Activated T-cell treated with anti-CD3 and anti-CD28 coated beads, Interleukin-2, amount 50 U/mL, for 24 hours (primary cell): ENCODE measurements around the gene CORO2A.
"Not testable (repeated sequence)": the region's sequence is repeated elsewhere in the genome, so short reads cannot be mapped to it uniquely, and the experiment has no call there.

Experiments used
- DNase-seq: peaks from one replicate; pipeline ENCODE4 v3.0.0-alpha.2; 2020
- H3K27ac Mint-ChIP-seq: 2 replicates; pipeline ENCODE4 v1.8.0; 2020; ENCODE audit warnings: mild to moderate bottlenecking, mixed read lengths
- H3K27me3 Mint-ChIP-seq: 2 replicates; pipeline ENCODE4 v1.8.0; 2020; ENCODE audit warnings: mixed read lengths
- H3K36me3 Mint-ChIP-seq: 2 replicates; pipeline ENCODE4 v1.8.0; 2020; ENCODE audit warnings: low read depth, mixed read lengths
- H3K4me1 Mint-ChIP-seq: 2 replicates; pipeline ENCODE4 v1.8.0; 2020; ENCODE audit warnings: low read depth, mixed read lengths
- H3K4me3 Mint-ChIP-seq: 2 replicates; pipeline ENCODE4 v1.8.0; 2020; ENCODE audit warnings: mild to moderate bottlenecking, moderate library complexity, mixed read lengths
- H3K9me3 Mint-ChIP-seq: 2 replicates; pipeline ENCODE4 v1.8.0; 2020; ENCODE audit warnings: mixed read lengths

Gene CORO2A

GRCh38 chr9:98175762-98176161 lies 16.7 kb downstream of the CORO2A start:
- Mint-ChIP-seq H3K4me3 (no peak overlapping the region), H3K27ac (no peak overlapping the region), H3K27me3 (no peaks in the 10 kb centered on the region), H3K4me1 (peaks cover 41% of the 10 kb centered on the region), H3K9me3 (no peaks in the 10 kb centered on the region), H3K36me3 (no peaks in the 10 kb centered on the region)
- DNase-seq, result no peak

GRCh38 chr9:98175028-98175569 lies 17.3 kb downstream of the CORO2A start:
- H3K27ac Mint-ChIP-seq, result no peak overlapping the region
- no peaks in the 10 kb centered on the region for H3K9me3 Mint-ChIP-seq
- no peak overlapping the region for H3K4me3 Mint-ChIP-seq
- no peaks in the 10 kb centered on the region for H3K36me3 Mint-ChIP-seq
- no peak for DNase-seq
- H3K4me1 Mint-ChIP-seq, result peaks cover 38% of the 10 kb centered on the region
- H3K27me3 Mint-ChIP-seq, result no peaks in the 10 kb centered on the region

DNA sequence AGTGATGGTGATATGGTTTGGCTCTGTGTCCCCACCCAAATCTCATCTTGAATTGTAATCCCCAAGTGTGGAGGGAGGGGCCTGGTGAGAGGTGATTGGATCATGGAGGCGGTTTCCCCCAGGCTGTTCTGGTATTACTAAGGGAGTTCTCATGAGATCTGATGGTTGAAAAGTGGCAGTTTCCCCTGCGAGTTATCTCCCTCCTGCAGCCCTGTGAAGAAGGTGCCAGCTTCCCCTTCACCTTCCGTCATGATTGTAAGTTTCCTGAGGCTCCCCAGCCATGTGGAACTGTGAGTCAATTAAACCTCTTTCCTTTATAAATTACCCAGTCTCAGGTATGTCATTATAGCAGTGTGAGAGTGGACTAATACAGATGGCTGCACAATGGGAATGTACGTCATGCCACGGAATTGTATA lies 17.9 kb downstream of the CORO2A start:
- not testable (repeated sequence) for DNase-seq, H3K4me3 Mint-ChIP-seq, H3K9me3 Mint-ChIP-seq, H3K36me3 Mint-ChIP-seq, H3K27ac Mint-ChIP-seq, H3K27me3 Mint-ChIP-seq
- peaks cover 41% of the 10 kb centered on the region for H3K4me1 Mint-ChIP-seq

GRCh38 chr9:98173181-98173580 lies 19.3 kb downstream of the CORO2A start:
- Mint-ChIP-seq H3K4me1 (peaks cover 48% of the 10 kb centered on the region), H3K36me3 (no peaks in the 10 kb centered on the region), H3K4me3 (no peak overlapping the region), H3K27me3 (no peaks in the 10 kb centered on the region), H3K27ac (no peak overlapping the region), H3K9me3 (no peaks in the 10 kb centered on the region)
- DNase-seq, result no peak

GRCh38 chr9:98172604-98173003 lies 19.8 kb downstream of the CORO2A start:
- Mint-ChIP-seq H3K4me1 (peaks cover 50% of the 10 kb centered on the region), H3K27ac (no peak overlapping the region), H3K9me3 (no peaks in the 10 kb centered on the region), H3K36me3 (no peaks in the 10 kb centered on the region), H3K27me3 (no peaks in the 10 kb centered on the region), H3K4me3 (no peak overlapping the region)
- no peak for DNase-seq

DNA sequence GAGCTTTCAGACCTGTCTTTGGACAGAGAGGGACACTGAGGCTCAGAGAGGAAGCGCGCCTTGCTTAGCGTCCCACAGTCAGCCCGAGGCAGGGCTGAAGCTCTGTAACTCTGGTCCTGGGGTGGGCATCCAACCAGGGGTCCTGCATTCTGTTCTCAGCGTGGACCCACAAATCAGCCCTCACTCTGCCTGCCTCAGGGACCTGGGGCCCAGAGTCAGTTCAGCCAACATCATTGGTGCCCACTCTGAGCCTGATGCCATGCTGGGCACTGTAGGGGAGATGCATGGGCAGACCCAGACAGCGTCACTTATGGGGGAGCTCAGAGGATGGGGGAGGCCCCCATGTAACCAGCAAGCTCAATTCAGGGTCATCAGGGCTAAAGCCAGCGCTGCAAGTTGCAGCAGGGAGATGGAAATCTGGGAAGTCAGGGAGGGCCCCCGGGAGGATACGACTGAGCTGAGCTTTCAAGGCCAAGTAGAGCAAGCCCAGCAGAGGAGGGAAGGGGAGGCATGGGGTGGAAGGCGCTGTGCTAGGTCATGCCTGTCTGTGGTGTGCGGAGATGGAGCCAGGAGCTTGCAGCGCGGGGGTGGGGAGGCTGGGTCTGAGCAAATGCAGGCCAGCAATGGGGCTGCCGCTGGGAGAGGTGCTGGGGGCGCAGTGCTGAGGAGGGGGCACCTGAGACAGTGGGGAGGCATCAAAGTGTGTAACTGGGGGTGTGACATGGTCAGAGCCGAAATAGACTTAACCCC lies 21.1 kb downstream of the CORO2A start:
- peaks cover 46% of the 10 kb centered on the region for H3K4me1 Mint-ChIP-seq
- no peak overlapping the region for H3K4me3 Mint-ChIP-seq
- no peaks in the 10 kb centered on the region for H3K9me3 Mint-ChIP-seq
- DNase-seq, result no peak
- H3K27ac Mint-ChIP-seq, result no peak overlapping the region
- no peaks in the 10 kb centered on the region for H3K36me3 Mint-ChIP-seq
- no peaks in the 10 kb centered on the region for H3K27me3 Mint-ChIP-seq

GRCh38 chr9:98168941-98169488 lies 23.4 kb downstream of the CORO2A start:
- Mint-ChIP-seq H3K4me1 (peaks cover 52% of the 10 kb centered on the region), H3K36me3 (no peaks in the 10 kb centered on the region), H3K27ac (peak overlapping the region; percentile 23), H3K27me3 (no peaks in the 10 kb centered on the region), H3K4me3 (no peak overlapping the region), H3K9me3 (no peaks in the 10 kb centered on the region)
- DNase-seq, result peak; percentile 56

- DNase-seq, result no peak
- Mint-ChIP-seq H3K9me3 (no peaks in the 10 kb centered on the region), H3K27me3 (no peaks in the 10 kb centered on the region), H3K36me3 (no peaks in the 10 kb centered on the region), H3K27ac (no peak overlapping the region), H3K4me1 (peaks cover 57% of the 10 kb centered on the region), H3K4me3 (no peak overlapping the region)
Measured at GRCh38 chr9:98168153-98168780, 24.2 kb downstream of the CORO2A start.

- no peaks in the 10 kb centered on the region for H3K9me3 Mint-ChIP-seq
- no peak overlapping the region for H3K4me3 Mint-ChIP-seq
- no peak overlapping the region for H3K27ac Mint-ChIP-seq
- no peak for DNase-seq
- peaks cover 51% of the 10 kb centered on the region for H3K4me1 Mint-ChIP-seq
- no peaks in the 10 kb centered on the region for H3K36me3 Mint-ChIP-seq
- no peaks in the 10 kb centered on the region for H3K27me3 Mint-ChIP-seq
Measured at GRCh38 chr9:98164912-98165311, 27.5 kb downstream of the CORO2A start.

DNA sequence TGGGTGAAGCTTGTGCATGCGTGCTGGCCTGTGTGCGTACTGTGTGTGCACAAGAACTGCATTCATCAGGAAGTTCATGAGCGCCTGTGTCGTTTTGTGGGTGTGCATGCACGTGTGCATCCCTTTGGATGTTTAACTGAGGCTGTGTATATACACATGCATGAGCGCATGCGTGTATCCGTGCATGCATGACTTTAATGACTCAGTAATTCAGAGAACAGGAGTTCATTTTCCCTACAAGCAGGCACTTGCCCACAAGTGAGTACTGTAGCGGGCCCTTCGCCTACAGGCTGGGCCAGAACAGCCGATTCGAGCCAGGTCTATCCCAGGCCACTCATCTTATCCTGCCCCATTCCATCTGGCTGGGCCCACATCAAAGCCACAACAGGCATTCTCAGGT lies 29.8 kb downstream of the CORO2A start:
- H3K27ac Mint-ChIP-seq, result no peak overlapping the region
- H3K27me3 Mint-ChIP-seq, result no peaks in the 10 kb centered on the region
- no peak overlapping the region for H3K4me3 Mint-ChIP-seq
- H3K36me3 Mint-ChIP-seq, result no peaks in the 10 kb centered on the region
- no peak for DNase-seq
- H3K9me3 Mint-ChIP-seq, result no peaks in the 10 kb centered on the region
- H3K4me1 Mint-ChIP-seq, result peaks cover 43% of the 10 kb centered on the region

DNA sequence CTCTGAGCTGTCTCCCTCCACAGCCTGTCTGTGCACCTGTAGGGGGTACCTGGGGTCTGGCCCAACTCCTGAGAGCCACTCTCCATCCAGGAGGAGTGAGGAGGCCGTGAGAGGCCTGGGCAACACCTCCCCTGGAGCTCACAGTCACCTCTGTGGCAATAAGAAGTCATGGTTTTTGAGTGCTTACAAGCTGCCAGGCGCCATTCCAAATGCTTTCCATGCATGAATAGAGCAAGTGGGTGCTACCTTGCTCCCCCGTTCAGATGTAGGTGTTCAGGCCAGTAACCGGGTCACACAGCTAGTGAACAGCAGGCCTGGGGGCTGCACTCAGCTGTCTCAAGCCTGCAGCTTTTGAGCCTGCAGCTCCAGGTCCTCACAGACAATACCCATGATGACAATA lies 30.6 kb downstream of the CORO2A start:
- H3K4me1 Mint-ChIP-seq, result peaks cover 41% of the 10 kb centered on the region
- H3K36me3 Mint-ChIP-seq, result no peaks in the 10 kb centered on the region
- H3K9me3 Mint-ChIP-seq, result no peaks in the 10 kb centered on the region
- H3K27ac Mint-ChIP-seq, result no peak overlapping the region
- DNase-seq, result no peak
- no peak overlapping the region for H3K4me3 Mint-ChIP-seq
- H3K27me3 Mint-ChIP-seq, result no peaks in the 10 kb centered on the region

DNA sequence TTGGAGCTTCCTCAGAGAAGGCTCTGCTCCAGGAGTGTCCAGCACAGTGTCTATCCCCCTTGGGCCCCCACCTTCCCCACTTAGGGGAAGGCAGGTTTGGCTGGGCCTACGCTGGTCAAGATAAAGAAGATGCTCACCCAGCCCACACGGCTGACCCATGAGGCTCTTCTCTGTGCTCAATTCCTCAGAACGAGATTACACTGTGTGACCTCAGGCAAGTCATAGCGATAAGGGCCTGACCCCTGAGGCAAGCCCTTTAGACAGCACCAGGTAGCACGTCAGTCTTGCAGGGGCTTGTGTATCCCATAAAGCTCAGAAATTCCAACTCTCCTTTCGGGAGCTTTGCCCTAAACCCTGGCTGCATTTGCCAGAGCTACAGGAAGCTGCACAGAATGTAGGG lies 32.6 kb downstream of the CORO2A start:
- Mint-ChIP-seq H3K9me3 (no peaks in the 10 kb centered on the region), H3K27me3 (no peaks in the 10 kb centered on the region), H3K36me3 (peaks cover 7% of the 10 kb centered on the region), H3K4me1 (peaks cover 32% of the 10 kb centered on the region), H3K4me3 (no peak overlapping the region), H3K27ac (no peak overlapping the region)
- no peak for DNase-seq

- H3K4me1 Mint-ChIP-seq, result peaks cover 30% of the 10 kb centered on the region
- H3K27ac Mint-ChIP-seq, result no peak overlapping the region
- no peaks in the 10 kb centered on the region for H3K27me3 Mint-ChIP-seq
- no peaks in the 10 kb centered on the region for H3K9me3 Mint-ChIP-seq
- no peak overlapping the region for H3K4me3 Mint-ChIP-seq
- peaks cover 7% of the 10 kb centered on the region for H3K36me3 Mint-ChIP-seq
- no peak for DNase-seq
Measured at GRCh38 chr9:98159301-98159700, 33.1 kb downstream of the CORO2A start.

DNA sequence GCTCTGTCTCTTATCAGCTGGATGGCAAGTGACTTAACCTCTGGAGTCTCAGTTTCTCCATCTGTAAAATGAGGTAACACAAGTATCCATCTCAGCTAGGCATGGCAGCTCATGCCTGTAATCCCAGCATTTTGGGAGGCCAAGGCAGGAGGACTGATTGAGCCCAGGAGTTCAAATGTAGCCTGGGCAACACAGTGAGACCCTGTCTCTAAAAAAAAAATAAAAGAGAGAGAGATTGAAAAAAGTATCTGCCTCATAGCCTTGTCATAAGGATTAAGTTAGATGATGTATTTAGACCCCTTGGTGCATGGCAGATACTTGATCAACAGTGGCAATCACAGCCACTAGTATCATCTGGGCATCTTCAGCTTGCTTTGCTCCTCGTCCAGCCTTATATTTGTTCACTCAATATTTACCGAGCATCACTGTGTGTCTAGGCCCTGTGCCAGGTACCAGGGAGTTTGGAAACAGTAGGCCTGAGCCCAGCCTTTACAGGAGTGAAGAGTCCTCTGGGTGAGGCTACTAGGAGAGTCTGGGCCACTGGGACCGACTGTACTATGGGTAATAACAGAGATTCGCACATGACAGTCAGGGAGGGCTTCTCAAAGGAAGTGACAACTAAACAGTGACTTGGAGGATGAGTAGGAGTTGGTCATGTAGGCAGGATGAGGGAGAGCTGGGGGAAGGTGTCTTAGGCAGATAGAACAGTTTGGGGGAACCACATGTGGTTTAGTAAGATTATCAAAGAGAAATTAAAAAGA lies 34.2 kb downstream of the CORO2A start:
- H3K27me3 Mint-ChIP-seq, result no peaks in the 10 kb centered on the region
- H3K27ac Mint-ChIP-seq, result peak overlapping the region; percentile 45
- H3K9me3 Mint-ChIP-seq, result no peaks in the 10 kb centered on the region
- peaks cover 13% of the 10 kb centered on the region for H3K36me3 Mint-ChIP-seq
- DNase-seq, result no peak
- no peak overlapping the region for H3K4me3 Mint-ChIP-seq
- peaks cover 20% of the 10 kb centered on the region for H3K4me1 Mint-ChIP-seq
